ENCODE data around the gene ATP13A5.

- TF ChIP-seq, protein P1, sequence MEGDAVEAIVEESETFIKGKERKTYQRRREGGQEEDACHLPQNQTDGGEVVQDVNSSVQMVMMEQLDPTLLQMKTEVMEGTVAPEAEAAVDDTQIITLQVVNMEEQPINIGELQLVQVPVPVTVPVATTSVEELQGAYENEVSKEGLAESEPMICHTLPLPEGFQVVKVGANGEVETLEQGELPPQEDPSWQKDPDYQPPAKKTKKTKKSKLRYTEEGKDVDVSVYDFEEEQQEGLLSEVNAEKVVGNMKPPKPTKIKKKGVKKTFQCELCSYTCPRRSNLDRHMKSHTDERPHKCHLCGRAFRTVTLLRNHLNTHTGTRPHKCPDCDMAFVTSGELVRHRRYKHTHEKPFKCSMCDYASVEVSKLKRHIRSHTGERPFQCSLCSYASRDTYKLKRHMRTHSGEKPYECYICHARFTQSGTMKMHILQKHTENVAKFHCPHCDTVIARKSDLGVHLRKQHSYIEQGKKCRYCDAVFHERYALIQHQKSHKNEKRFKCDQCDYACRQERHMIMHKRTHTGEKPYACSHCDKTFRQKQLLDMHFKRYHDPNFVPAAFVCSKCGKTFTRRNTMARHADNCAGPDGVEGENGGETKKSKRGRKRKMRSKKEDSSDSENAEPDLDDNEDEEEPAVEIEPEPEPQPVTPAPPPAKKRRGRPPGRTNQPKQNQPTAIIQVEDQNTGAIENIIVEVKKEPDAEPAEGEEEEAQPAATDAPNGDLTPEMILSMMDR (conservative IDR thresholded peaks at IDR 0.05 in 1 of 2, IDR thresholded peaks at IDR 0.05 in 1 of 2; ENCODE audit: extremely low read depth in 1 of 2, insufficient read depth in 1 of 2, low read depth in 1 of 2, low read length in 2 of 2), result no peak
- no peak for TF ChIP-seq EZH2 (IDR thresholded peaks at IDR 0.05; ENCODE audit: borderline replicate concordance, low read length)
Observed at GRCh38 chr3:193367868-193368267, 10.7 kb downstream of the ATP13A5 start.

Data from mammary epithelial cell (primary cell).